Ishikawa (cell line): Measurements from ENCODE around the gene CBX1.

ENCODE experiments used
- CEBPB ChIP-seq: IDR thresholded peaks from 2 replicates; pipeline ENCODE4 v1.6.1; 2012
- EGR1 ChIP-seq: IDR thresholded peaks from 2 replicates; pipeline ENCODE4 v1.6.1; 2012
- EP300 ChIP-seq: IDR thresholded peaks from 2 replicates; pipeline ENCODE4 v1.6.1; 2012; ENCODE audit warnings: borderline replicate concordance
- FOXM1 ChIP-seq: IDR thresholded peaks from 2 replicates; pipeline ENCODE4 v1.6.1; 2012; ENCODE audit warnings: low read depth, borderline replicate concordance
- MAX ChIP-seq: IDR thresholded peaks from 2 replicates; pipeline ENCODE4 v1.6.1; 2012
- RAD21 ChIP-seq: IDR thresholded peaks from 2 replicates; pipeline ENCODE4 v1.6.1; 2012; ENCODE audit warnings: low read depth
- REST ChIP-seq: IDR thresholded peaks from 2 replicates; pipeline ENCODE4 v1.6.1; 2012; ENCODE audit warnings: low read depth, mild to moderate bottlenecking
- TAF1 ChIP-seq: IDR thresholded peaks from 2 replicates; pipeline ENCODE4 v1.6.1; 2012; ENCODE audit warnings: low read depth, mild to moderate bottlenecking
- TCF12 ChIP-seq: IDR thresholded peaks from 2 replicates; pipeline ENCODE4 v1.6.1; 2012; ENCODE audit warnings: low read depth
- TF ChIP-seq, protein P1 (sequence below): IDR thresholded peaks from 2 replicates; pipeline ENCODE4 v1.6.1; 2012

GRCh38 chr17:48125829-48126531 lies 24.7 kb upstream of the CBX1 start:
- TF ChIP-seq CEBPB (no peak), MAX (no peak), FOXM1 (no peak), REST (no peak), EGR1 (no peak), RAD21 (no peak), EP300 (no peak), TAF1 (no peak), TCF12 (no peak)
- TF ChIP-seq, protein P1, sequence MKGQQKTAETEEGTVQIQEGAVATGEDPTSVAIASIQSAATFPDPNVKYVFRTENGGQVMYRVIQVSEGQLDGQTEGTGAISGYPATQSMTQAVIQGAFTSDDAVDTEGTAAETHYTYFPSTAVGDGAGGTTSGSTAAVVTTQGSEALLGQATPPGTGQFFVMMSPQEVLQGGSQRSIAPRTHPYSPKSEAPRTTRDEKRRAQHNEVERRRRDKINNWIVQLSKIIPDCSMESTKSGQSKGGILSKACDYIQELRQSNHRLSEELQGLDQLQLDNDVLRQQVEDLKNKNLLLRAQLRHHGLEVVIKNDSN, result no peak
